ENCODE data around the gene NHEJ1. TPM values are rescaled to one million over a fixed set of nuclear protein-coding genes. Genes with fewer than 3 reads are reported as not detected.

NHEJ1 gene
- total and polyA plus RNA-seq, 2 of the 13 experiments (the other 11 are each of a cell fraction or from before 2014, with no cell fraction given): 30.0 to 30.7 TPM

GRCh38 chr2:219111375-219112061 lies 49.1 kb downstream of the NHEJ1 start (continued):
- TF ChIP-seq ZNF550 (CRISPR knock-in tag; IDR thresholded peaks at IDR 0.05; ENCODE audit: borderline replicate concordance): no peak
- TF ChIP-seq MZF1 (CRISPR knock-in tag; IDR thresholded peaks at IDR 0.05; ENCODE audit: borderline replicate concordance): no peak
- TF ChIP-seq SUZ12 (IDR thresholded peaks at IDR 0.05; ENCODE audit: low read depth, low read length): no peak
- TF ChIP-seq ZFYVE20 (CRISPR knock-in tag; IDR thresholded peaks at IDR 0.05; ENCODE audit: borderline replicate concordance, low read depth): no peak
- 0 out of 2 replicates have a peak, but pooled peaks have one; percentile 31 for TF ChIP-seq ZNF607 (CRISPR knock-in tag; IDR thresholded peaks at IDR 0.05; ENCODE audit: borderline replicate concordance)
- TF ChIP-seq, protein P1, sequence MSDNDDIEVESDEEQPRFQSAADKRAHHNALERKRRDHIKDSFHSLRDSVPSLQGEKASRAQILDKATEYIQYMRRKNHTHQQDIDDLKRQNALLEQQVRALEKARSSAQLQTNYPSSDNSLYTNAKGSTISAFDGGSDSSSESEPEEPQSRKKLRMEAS (IDR thresholded peaks at IDR 0.05): peak; percentile 94
- peak; percentile 61; the same call in 1 of the 2 replicates for TF ChIP-seq NR2C2 (CRISPR knock-in tag; IDR thresholded peaks at IDR 0.05; ENCODE audit: borderline replicate concordance)
- no peak for TF ChIP-seq ZNF101 (CRISPR knock-in tag; IDR thresholded peaks at IDR 0.05; ENCODE audit: borderline replicate concordance, low read depth)
- peak; percentile 49 for TF ChIP-seq TEAD3 (CRISPR knock-in tag; optimal IDR thresholded peaks at IDR 0.05; ENCODE audit: borderline replicate concordance)
- no peak for TF ChIP-seq ATM (IDR thresholded peaks at IDR 0.05; ENCODE audit: borderline replicate concordance)
- peak; percentile 95 for TF ChIP-seq DPF2 (CRISPR knock-in tag; IDR thresholded peaks at IDR 0.05; ENCODE audit: borderline replicate concordance, low read depth)
- TF ChIP-seq, protein P2, sequence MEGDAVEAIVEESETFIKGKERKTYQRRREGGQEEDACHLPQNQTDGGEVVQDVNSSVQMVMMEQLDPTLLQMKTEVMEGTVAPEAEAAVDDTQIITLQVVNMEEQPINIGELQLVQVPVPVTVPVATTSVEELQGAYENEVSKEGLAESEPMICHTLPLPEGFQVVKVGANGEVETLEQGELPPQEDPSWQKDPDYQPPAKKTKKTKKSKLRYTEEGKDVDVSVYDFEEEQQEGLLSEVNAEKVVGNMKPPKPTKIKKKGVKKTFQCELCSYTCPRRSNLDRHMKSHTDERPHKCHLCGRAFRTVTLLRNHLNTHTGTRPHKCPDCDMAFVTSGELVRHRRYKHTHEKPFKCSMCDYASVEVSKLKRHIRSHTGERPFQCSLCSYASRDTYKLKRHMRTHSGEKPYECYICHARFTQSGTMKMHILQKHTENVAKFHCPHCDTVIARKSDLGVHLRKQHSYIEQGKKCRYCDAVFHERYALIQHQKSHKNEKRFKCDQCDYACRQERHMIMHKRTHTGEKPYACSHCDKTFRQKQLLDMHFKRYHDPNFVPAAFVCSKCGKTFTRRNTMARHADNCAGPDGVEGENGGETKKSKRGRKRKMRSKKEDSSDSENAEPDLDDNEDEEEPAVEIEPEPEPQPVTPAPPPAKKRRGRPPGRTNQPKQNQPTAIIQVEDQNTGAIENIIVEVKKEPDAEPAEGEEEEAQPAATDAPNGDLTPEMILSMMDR (CRISPR knock-in tag; IDR thresholded peaks at IDR 0.05): no peak
- peak; percentile 97 for TF ChIP-seq FOXA3 (CRISPR knock-in tag; IDR thresholded peaks at IDR 0.05)
- TF ChIP-seq GTF2F1 (IDR thresholded peaks at IDR 0.05; ENCODE audit: low read length): no peak
- TF ChIP-seq ZNF142 (CRISPR knock-in tag; IDR thresholded peaks at IDR 0.05): peak; percentile 78; the same call in 1 of the 2 replicates
- no peak for TF ChIP-seq ZNF570 (CRISPR knock-in tag; IDR thresholded peaks at IDR 0.05; ENCODE audit: borderline replicate concordance)
- TF ChIP-seq ZNF383 (CRISPR knock-in tag; IDR thresholded peaks at IDR 0.05; ENCODE audit: borderline replicate concordance): no peak
- TF ChIP-seq, protein P3, sequence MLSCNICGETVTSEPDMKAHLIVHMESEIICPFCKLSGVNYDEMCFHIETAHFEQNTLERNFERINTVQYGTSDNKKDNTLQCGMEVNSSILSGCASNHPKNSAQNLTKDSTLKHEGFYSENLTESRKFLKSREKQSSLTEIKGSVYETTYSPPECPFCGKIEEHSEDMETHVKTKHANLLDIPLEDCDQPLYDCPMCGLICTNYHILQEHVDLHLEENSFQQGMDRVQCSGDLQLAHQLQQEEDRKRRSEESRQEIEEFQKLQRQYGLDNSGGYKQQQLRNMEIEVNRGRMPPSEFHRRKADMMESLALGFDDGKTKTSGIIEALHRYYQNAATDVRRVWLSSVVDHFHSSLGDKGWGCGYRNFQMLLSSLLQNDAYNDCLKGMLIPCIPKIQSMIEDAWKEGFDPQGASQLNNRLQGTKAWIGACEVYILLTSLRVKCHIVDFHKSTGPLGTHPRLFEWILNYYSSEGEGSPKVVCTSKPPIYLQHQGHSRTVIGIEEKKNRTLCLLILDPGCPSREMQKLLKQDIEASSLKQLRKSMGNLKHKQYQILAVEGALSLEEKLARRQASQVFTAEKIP (CRISPR knock-in tag; IDR thresholded peaks at IDR 0.05; ENCODE audit: borderline replicate concordance): no peak

All from HepG2 (cell line).